GM15510 (cell line): Measurements from ENCODE around the gene TNFRSF1B.

Experiments
- POLR2A ChIP-seq: IDR thresholded peaks from 3 replicates; pipeline ENCODE4 v1.6.1; 2011; ENCODE audit warnings: borderline replicate concordance; ENCODE audit not compliant: insufficient read length; ENCODE audit errors: extremely low read depth

The TNFRSF1B gene

GRCh38 chr1:12174924-12175810 is 8.4 kb downstream of the TNFRSF1B start:
- no peak for TF ChIP-seq POLR2A

GRCh38 chr1:12176298-12177118 is 9.7 kb downstream of the TNFRSF1B start:
- TF ChIP-seq POLR2A: no peak

- no peak for TF ChIP-seq POLR2A
These were observed 10.6 kb downstream of the TNFRSF1B start for GRCh38 chr1:12177156-12177998.

- no peak for TF ChIP-seq POLR2A
These were observed 11.2 kb downstream of the TNFRSF1B start for GRCh38 chr1:12177999-12178441.

GRCh38 chr1:12178511-12178910 is 11.7 kb downstream of the TNFRSF1B start:
- TF ChIP-seq POLR2A: no peak

GRCh38 chr1:12179111-12179519 is 12.3 kb downstream of the TNFRSF1B start:
- TF ChIP-seq POLR2A: no peak

GRCh38 chr1:12179676-12180075 is 12.9 kb downstream of the TNFRSF1B start:
- no peak for TF ChIP-seq POLR2A

- TF ChIP-seq POLR2A: no peak
These were observed 13.5 kb downstream of the TNFRSF1B start for GRCh38 chr1:12180315-12180714.

- TF ChIP-seq POLR2A: no peak
These were observed 14.1 kb downstream of the TNFRSF1B start for GRCh38 chr1:12180903-12181302.

- no peak for TF ChIP-seq POLR2A
These were observed 14.8 kb downstream of the TNFRSF1B start for GRCh38 chr1:12181568-12181967.

GRCh38 chr1:12182410-12182984 is 15.7 kb downstream of the TNFRSF1B start:
- TF ChIP-seq POLR2A: no peak

- TF ChIP-seq POLR2A: no peak
These were observed 16.5 kb downstream of the TNFRSF1B start for GRCh38 chr1:12183095-12183794.

GRCh38 chr1:12184008-12184681 is 17.4 kb downstream of the TNFRSF1B start:
- no peak for TF ChIP-seq POLR2A

- TF ChIP-seq POLR2A: no peak
These were observed 18.5 kb downstream of the TNFRSF1B start for GRCh38 chr1:12185036-12185917.
